ENCODE results near the gene NAA11.
"Not testable (repeated sequence)": the region's sequence is repeated elsewhere in the genome, so short reads cannot be mapped to it uniquely, and the experiment has no call there.

The NAA11 gene

DNA sequence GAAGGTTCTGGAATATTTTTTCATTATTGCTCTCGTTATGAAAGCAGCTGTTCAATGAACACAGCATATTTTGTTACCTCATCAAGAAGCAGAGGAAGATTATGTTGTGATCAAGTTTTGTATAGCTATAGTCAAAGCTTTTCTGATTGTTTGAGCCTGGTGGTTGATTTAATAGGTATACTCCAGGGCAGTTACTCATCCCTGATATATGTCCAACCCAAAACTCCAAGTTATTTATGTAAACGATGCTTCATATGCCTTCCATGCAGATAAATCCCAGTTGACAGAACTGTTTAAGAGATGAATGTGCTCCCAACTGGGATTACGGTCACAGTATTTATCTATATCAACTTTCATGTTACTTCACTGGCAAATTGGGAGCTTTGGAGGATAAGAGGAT is 19.1 kb downstream of the NAA11 start:
- no peak for DNase-seq

GRCh38 chr4:79300280-79300679 is 25.6 kb downstream of the NAA11 start:
- no peak for DNase-seq

DNA sequence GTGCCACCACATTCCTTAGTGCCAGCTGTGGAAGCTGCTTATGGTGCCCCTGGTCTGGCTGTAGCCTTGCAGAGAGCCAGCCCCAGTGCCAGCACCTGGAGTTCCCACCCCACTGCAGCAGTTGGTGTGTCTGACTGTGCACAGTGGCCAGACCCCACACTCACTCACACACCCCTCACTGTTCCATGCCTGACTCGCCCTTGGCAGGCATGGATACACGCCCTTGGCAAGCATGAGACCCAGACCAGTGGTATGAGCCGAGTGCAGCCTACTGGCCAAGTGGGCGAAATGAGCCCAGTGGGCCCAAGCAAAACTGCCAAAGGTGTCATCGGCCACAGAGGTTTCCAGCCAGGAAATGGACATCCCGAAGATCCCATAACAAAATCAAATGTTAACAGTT is 27.4 kb downstream of the NAA11 start:
- DNase-seq = no peak

DNA sequence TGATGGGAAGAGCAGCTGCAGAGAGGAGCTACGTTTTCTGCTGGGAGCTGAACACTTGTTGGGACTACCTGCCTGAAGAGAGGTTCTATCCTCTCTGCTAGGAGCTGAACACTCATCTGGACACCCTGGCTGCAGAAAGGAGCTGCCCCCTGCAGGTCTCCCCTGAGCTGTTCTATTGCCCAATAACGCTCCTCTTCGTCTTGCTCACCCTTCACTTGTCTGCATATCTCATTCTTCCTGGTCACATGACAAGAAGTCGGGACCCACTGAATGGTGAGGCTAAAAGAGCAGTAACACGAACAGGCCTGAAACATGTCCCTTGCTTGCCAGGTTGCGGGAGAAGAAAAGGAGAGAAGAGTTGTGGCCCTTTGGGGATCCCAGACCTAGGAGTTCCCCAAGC is 27.8 kb downstream of the NAA11 start:
- DNase-seq = no peak

GRCh38 chr4:79297479-79297878 is 28.4 kb downstream of the NAA11 start:
- no peak for DNase-seq

- DNase-seq = no peak
Observed at GRCh38 chr4:79296768-79297428, 29.0 kb downstream of the NAA11 start.

DNA sequence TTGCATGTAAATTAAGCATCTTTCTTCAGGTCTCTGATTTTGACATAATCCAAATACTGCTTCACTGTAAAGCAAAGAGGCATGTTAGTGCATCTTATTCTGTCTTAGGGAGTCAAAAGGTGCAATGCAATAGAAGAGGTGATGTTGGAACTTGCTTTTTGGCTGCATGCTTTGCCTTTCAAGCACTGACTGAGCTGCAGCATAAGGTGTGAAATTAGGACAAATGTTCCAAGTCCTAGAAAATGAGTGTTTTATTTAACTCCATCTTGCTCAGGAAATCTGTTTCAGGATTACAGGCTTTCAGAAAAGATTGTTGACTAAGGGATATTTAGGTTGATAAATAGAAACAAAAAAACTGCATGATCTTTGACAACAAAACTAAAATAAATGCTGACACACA is 30.8 kb downstream of the NAA11 start:
- no peak for DNase-seq

DNA sequence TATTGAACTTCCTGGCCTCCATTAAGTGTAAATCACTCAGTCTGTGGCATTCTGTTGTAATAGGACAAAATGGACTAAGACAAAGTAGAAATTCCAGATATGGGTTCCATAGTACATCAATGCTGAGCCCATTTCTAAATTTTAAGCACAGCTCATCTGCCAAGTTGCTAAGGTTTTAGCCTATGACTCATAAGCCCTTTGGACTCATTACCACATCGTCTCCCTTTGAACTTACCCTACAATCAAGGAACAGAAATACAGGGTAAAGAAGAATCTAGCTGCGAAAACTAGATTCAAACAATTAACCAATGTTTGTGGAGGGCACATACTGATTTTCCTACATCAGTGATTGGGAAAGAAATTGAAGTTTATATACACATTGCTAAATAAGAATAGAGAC is 31.8 kb downstream of the NAA11 start:
- DNase-seq = no peak

DNA sequence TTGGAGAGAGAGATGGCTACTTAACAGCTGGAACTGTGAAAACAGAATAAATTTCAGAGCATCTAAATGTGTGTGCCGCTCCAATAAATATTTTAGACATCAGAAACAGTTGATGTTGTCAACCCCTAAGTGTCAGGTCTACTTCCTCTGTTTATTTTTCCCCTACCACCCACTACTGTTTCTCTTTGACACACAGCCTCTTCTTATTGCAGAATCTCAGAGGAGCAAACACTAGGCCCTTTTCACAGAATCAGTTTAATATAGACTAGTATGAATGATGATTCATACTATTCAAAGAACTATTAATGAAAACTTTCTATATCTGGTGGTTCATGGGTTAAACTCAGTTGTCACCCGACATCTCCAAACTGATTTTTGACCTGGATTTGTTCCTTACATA is 33.9 kb downstream of the NAA11 start:
- no peak for DNase-seq

- DNase-seq = no peak
Observed at GRCh38 chr4:79290376-79290775, 35.5 kb downstream of the NAA11 start.

- DNase-seq = no peak
Observed at GRCh38 chr4:79288185-79288584, 37.7 kb downstream of the NAA11 start.

GRCh38 chr4:79287718-79288117 is 38.1 kb downstream of the NAA11 start:
- no peak for DNase-seq

DNA sequence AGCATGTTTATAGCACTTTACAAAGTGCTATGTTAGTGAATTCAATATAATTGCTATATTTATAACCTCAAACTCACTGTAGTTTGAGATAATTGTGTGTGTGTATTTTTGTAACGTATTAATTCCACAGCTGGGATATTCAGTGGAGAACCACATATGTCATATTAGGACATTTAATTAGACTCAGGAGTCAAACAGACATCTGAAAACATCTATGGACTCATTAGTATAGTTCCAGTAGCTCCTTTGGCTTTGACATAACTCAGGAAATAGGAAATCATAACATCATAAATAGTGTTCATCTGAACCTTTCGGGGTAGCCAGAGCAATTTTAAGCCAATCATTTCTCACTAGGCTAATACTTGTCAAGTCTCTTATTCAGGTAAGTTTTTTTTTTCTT is 38.8 kb downstream of the NAA11 start:
- no peak for DNase-seq

- peak; percentile 45 for DNase-seq
Observed at GRCh38 chr4:79281566-79282359, 44.1 kb downstream of the NAA11 start.

DNA sequence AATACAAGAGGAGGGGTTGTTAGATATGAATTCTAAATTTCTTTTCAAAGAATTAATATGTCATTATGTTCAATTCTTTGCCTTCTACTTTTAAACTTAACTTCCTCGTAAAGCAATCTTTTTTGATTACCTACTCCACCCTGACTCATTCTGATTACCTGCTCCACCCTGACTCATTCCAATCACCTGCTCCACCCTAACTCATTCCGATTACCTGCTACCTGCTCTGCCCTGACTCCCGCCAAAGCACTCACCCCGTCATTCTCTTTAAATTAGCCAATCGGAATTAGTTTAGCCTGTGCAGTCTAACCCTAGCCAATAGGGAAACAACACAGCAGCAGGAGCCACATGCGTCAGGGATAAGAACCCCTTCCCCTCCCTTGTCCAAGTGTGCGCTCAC is 48.4 kb downstream of the NAA11 start:
- DNase-seq = not testable (repeated sequence)

GRCh38 chr4:79273915-79274314 is 51.9 kb downstream of the NAA11 start:
- DNase-seq = no peak

- no peak for DNase-seq
Observed at GRCh38 chr4:79272761-79273160, 53.1 kb downstream of the NAA11 start.

DNA sequence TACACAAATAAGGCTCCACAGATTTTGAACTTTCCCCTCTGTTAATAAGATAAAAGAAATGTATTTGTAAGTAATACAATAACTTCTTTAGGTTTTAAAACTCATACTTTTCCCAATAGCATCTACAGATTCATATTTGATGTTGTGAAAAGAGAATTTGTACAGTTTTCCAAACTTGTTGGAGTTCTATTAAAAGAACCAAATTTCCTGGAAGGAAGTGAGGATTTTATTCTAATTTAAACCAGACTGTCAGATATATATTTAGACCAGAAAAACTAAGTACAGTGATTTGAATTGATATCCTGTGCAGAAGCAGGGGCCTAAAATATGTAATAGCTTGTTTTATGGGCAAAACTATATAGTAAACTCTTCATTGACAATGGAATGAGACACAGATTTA is 53.7 kb downstream of the NAA11 start:
- no peak for DNase-seq

- DNase-seq = no peak
Observed at GRCh38 chr4:79267671-79268070, 58.2 kb downstream of the NAA11 start.
